Measurements from ENCODE around the gene IGBP1. TPM values are rescaled to one million over a fixed set of nuclear protein-coding genes. Genes with fewer than 3 reads are reported as not detected.
"Not testable (repeated sequence)": the region's sequence is repeated elsewhere in the genome, so short reads cannot be mapped to it uniquely, and the experiment has no call there.

IGBP1 gene
- 30.4 TPM for total RNA-seq
- long read RNA-seq, transcript IGBP1-201 (6 exons, 1,862 nt): major isoform, 96 of 100 reads
- long read RNA-seq, partial matches to known transcripts: 0 of 100 reads
- long read RNA-seq, other reads (novel, unspliced or antisense): 4 of 100 reads

DNA sequence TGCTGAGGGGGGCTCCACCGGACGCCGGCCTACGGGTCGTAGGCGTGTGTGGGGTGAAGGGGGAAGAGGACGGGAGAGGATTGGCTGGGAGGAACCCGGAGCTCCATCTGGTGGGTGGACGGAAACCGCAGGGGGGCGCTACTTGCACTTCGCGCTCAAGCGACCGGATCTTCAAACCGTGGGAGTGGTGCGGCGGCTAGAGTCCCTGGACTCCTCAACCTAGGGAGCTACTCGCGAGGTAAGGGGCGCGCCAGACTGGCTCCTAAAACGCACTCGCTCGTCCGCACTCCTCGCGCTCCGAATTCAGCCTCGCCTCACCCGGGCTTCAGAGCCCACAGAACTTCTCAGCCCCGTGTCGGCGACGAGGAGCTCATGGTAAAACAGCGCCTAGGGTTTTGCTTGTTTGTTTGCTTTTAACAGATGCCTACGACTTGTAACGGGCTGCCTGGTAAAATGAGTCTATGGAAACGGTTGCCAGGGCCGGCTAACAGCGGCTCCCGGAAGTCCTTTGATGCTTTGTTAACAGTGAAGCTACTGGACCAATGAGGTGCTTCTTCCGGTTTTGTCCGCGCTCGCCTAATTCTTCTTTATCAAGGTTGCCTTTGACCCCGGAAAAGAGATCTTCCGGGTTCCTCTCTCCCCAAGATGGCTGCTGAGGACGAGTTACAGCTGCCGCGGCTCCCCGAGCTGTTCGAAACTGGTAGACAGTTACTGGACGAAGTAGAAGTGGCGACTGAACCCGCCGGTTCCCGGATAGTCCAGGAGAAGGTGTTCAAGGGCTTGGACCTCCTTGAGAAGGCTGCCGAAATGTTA lies at the start of gene IGBP1:
IGBP1 (plus strand) TSS at position 145 of the 813 bp plus-strand sequence; CDS start at position 646, 501 bp downstream.
- DNase-seq (ENCODE audit: low spot score): peak; percentile 90

DNA sequence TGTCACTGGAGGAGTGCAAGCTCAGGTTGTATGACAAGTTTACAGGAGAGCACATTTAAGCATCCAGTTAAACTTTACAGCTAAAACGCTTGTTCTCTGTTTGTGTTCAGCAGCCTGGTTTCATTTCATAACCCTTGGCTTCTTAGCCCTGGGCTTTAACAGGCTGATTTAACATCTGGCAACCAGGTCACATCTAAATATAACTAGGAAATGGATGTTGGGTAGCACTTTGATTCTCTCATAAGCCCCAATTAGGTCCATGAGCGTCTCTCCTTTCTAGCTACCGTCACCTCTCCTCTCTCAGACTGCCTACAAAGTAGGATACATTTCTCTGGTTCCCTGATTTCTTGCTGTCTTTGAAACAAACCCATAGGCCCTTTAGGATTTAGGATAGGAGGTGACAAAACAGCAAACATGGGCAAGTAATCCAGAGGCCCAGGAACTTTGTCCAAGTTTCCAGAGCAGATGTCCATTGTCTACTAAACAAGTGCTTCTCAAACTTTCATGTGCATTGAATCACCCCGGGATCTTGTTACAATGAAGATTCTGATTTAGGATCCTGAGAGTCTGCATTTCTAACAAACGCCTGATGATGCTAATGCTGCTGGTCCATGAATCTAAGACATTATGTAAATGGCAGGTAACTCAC lies 48.5 kb upstream of the IGBP1 start:
- DNase-seq (ENCODE audit: low spot score): no peak

DNA sequence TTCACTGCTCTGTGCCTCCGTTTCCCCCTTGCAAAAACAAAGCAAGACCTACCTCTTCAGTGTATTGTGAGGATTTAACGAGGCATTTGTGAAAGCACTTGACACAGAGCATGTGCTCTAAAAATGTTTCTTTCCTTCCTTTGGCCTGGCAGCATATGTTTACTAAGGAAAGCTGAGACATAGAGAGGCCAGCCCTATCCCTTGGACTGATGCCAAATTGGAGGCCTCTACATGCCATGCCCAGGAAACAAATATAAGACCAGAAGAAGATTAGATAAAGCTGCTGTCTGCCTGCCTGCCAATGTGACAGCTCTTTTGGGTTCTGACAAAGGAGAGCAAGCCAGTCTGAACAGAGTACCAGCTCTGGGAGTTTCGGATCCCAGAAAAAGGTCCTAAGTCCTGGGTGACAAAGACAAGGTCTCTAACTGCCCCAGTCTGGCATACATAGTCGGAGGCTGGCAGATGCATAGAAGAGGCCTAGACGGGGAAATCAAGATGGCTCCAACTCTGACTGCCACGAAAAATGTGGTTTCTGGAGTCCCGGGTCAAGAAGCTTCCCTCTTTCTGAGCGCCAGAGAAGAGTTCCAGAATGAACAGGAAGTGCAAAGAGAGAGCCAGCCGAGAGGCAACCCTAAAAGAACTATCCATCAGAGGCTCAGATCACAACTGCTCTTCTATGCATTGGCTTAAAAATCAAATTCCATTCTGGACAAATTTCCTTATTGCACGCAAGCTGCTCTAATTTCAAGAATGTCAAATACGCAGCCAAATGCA lies 45.2 kb upstream of the IGBP1 start:
- no peak for DNase-seq (ENCODE audit: low spot score)

DNA sequence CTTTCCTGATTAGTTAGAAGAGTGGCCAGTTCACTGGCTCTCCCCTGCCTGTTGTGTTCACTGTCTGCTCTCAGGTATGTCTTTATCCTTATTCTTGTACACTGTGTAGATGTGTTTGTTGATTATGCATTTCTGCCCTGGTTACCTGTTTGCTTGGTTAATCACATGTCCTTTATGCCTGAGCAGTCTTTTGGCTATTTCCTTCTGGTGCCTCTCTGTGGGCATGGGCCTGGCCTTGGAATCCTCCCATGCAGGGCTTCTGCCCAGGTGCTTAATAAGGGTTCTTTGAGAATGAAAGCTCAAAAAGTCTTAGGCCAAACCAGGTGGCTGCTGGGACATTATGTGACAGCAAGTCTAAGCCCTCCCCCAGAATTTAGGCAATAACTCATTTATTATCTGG lies 44.5 kb upstream of the IGBP1 start:
- DNase-seq (ENCODE audit: low spot score): no peak

DNA sequence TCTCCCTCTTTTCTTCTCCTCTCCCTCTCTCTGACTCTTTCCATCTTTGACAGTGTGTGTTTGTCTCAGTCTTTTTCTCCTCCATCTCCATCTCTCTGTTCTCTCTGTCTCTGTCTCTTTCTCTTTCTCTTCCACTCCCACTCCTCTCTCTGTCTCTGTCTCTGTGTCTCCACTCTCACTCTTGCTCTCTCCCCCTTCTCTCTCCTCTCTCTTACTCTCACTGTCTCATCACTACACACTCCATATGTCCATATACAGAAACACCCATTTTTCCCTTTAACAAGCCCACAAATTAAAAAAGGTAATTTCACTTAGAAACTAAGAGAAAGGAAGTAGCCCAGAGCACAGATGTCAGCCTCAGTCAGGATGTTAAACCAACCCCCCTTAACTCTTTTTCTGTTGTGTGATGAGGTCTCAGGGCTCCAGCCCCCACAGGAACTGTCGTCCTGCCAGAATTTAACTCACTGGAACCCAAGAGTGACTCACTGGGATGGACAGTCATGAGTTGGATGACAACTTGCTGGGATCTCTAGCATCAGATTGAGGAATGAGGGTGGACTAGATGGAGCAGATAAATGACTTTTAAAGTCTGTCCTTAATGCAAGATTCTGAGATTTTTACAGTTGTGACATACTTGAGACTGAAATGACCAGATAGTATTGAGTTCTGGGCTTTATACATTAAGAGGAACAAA lies 43.5 kb upstream of the IGBP1 start:
- no peak for DNase-seq (ENCODE audit: low spot score)

DNA sequence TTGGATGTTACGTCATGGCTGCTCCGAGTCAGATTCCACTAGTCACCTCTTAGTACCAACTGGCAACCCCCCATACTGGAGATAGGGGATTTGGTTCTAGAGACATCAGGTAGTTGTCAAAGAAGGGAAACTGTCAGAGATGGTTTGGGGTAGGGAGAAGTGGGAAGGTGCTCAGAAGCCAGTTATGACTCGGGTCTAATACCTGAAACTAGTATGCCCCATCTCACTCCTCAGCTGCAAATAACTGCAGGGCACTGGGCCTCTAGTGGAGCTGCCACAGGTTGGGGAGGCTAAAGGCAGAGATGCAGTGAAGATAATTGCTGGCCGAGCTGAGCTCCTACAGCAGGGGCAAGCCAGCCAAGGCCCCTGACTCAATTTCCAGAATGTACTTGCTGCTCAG lies 41.0 kb upstream of the IGBP1 start:
- no peak for DNase-seq (ENCODE audit: low spot score)

- DNase-seq (ENCODE audit: low spot score): no peak
Measured at GRCh38 chrX:70096052-70096451, 37.2 kb upstream of the IGBP1 start.

DNA sequence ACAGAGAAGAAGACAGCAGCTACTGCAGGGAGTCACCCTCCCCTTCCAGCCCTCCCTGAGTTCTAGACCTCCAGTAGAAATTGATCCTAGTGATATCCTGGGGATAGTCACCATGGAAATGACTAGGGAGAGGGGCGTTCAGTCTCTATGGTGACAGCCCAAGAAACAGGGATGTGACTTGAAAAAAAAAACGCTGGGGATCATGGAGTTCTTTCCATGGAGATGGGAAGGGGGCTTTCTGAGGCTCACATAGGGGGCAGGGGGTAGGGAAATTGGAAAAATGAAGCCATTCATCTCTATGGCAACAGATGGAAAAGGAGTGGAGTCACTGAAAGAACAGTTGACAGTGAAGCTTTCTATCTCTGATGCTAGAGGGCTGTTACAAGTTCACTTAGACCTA lies 28.0 kb upstream of the IGBP1 start:
- no peak for DNase-seq (ENCODE audit: low spot score)

- DNase-seq (ENCODE audit: low spot score): not testable (repeated sequence)
Measured at GRCh38 chrX:70111436-70112026, 21.7 kb upstream of the IGBP1 start.

- no peak for DNase-seq (ENCODE audit: low spot score)
Measured at GRCh38 chrX:70117738-70118137, 15.5 kb upstream of the IGBP1 start.

- DNase-seq (ENCODE audit: low spot score): not testable (repeated sequence)
Measured at GRCh38 chrX:70123014-70123413, 10.2 kb upstream of the IGBP1 start.

DNA sequence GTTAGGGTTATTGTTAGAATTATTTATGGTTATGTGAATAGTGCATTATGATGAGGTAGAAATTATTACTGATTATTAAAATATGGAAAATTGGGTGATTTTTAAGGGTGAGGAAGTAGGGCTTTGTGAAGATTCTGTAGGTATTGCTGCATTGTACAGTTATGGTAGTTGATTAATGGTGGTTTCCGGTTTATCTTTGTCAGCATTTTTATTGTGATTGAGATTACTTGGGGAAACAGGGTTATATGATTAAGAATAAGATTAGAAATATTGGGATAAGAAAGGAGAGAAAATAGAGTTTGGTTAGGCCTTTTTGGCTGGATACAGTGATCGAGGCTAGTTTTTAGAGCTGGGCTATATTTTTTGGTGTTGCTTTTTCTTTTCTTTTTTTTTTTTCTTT lies 8.6 kb upstream of the IGBP1 start:
- no peak for DNase-seq (ENCODE audit: low spot score)

- no peak for DNase-seq (ENCODE audit: low spot score)
Measured at GRCh38 chrX:70128071-70128470, 5.2 kb upstream of the IGBP1 start.

DNA sequence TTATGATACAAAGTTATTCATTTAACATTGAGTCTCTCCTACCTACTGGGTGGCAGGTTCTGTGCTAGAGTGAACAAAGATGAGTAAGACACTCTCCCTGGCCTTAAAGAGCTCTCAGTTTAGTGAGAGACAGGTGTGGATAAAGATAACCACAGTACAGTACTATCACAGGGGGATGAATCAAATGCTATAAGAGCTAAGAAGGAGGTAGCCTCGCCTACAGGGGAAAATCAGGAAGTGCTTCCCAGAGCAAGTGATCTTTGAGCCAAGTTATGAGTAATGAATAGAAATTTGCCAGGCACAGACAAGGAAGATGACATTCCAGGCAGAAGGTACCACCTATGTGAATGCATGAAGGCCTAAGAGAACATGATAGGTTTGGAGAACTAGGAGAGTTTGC lies 3.4 kb upstream of the IGBP1 start:
- no peak for DNase-seq (ENCODE audit: low spot score)

- DNase-seq (ENCODE audit: low spot score): no peak
Measured at GRCh38 chrX:70132224-70132623, 1.0 kb upstream of the IGBP1 start.

DNA sequence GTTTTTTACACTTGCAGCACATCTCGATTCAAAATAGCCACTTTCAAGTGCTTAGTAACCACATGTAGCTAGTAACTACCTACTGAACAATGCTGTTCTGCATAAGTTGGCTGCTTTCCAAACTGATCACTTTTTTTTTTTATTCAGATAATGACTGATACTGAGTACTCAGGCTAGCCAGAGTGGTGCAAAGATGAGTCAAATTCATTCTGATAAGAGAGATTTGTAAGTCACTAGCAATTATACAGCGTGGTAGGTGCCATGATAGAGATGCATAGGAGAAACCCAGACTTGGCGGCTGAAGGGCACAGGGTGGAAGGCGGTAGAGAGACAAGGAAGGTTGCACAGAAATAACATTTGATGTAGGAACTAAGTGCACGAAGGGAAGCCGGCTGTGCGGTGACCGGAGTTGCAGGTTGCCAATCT lies 357 bp upstream of the IGBP1 start:
- no peak for DNase-seq (ENCODE audit: low spot score)

GRCh38 chrX:70134116-70134477 lies 850 bp downstream of the IGBP1 start:
- no peak for DNase-seq (ENCODE audit: low spot score)

- DNase-seq (ENCODE audit: low spot score): no peak
Measured at GRCh38 chrX:70138622-70139021, 5.4 kb downstream of the IGBP1 start.

DNA sequence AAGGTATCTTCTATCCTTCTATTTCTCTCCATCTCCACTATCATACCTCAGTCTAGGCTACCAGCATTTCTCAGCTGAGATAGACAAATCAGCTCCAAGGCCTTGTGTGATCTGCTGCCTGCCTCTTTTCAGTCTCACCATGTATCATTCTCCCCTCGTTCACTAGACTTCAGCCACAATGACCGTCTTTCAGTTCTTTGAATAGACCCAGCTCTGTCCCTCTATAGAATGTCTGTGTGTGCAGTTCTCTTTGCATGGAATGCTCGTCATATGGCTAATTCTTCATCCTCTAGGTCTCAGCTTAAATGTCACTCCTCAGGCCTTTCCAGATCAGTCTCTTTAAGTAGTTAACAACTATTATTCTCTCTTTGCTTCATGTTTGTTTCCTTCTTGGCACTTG lies 6.5 kb downstream of the IGBP1 start:
- DNase-seq (ENCODE audit: low spot score): no peak

GRCh38 chrX:70141373-70141772 lies 8.1 kb downstream of the IGBP1 start:
- no peak for DNase-seq (ENCODE audit: low spot score)
